Kasumi-1 (cell line): ENCODE data around the gene NCAM1.
A peak's percentile ranks its signal among the peaks of the same experiment; 100 is the strongest.
"Not testable (repeated sequence)": the region's sequence is repeated elsewhere in the genome, so short reads cannot be mapped to it uniquely, and the experiment has no call there.

ENCODE experiments used
- DNase-seq, 2 experiments: peaks; one replicate each; lab custom pipeline; 2025; lab: John Stamatoyannopoulos, UW

Gene NCAM1

DNA sequence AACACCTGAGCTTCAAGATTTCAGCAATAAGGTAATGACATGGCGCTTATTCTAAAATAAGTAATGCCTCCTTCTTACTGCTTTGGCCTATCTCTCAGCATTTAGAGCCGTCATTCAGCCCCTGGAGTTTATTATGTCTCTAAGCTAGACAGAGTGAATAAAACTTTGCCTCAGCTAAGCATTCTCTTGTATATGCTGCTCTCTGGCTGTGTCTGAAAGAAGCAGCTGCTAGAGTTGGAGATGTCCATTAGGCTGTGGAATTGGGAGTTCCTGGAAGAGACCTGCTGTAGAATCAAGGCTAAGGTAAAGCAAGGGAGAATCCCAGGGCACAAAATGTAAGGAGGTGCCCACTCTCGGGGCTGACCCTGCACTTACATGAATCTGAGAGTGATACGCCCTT is 317.7 kb downstream of the NCAM1 start:
- no peak for DNase-seq

- DNase-seq: no peak
Measured at GRCh38 chr11:113279591-113279990, 318.4 kb downstream of the NCAM1 start.

DNA sequence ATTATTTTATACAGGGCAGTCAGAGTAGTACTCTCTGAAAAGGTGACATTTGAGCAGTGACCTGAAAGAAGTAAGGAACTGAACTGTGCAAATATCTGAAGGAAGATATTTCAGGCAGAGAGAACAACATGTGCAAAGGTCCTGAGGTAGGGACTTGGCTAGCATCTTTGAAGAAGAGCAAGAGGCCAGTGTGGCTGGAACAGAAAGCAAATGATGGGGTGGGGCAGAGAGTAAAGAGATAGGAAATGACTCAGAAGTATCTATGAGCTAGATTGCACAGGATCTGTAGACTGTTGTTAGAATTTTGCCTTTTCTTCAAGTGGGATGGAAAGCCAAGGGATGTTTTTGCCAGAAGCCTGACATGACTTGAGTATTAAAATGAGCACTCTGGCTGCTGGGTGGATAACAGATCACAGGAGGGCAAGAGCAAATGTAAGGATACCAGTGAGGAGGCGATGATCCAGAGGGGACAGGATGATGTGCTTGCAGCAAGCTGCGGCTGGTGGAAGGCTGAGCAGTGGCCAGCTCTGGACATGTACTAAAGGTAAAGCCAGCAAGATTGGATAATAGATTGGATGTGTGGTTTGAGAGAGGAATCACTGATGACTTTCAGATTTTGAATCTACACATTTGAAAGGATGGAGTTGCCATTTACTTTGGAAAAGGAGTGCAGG is 320.0 kb downstream of the NCAM1 start:
- no peak for DNase-seq

DNA sequence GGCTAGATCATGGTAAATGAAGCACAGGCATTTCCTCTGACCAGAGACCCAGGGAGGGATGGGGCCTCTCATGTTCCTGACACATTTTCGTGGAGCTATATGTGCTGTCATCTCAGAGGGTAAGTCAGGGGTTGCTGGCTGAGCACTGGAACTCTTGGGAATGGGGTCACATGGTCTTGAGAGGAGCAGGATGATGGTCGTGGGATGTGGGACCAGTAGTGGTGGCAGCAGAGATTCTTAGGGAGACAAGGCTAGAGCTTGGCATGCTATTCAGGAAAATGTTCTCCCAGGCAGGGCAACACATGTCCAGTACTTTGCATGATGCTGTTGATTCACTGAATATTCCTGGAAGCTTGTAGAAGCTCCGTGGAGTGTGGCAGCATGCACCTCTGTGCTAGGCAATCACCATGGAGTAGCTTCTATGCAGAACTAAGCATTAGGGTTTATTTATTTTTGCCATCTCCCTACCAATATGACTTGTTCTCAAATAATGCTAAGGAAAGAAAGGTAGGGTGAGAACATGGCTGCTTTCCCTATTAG is 321.7 kb downstream of the NCAM1 start:
- DNase-seq: no peak

- no peak for DNase-seq
Measured at GRCh38 chr11:113283881-113284280, 322.7 kb downstream of the NCAM1 start.

- no peak for DNase-seq
Measured at GRCh38 chr11:113286009-113286408, 324.8 kb downstream of the NCAM1 start.

DNA sequence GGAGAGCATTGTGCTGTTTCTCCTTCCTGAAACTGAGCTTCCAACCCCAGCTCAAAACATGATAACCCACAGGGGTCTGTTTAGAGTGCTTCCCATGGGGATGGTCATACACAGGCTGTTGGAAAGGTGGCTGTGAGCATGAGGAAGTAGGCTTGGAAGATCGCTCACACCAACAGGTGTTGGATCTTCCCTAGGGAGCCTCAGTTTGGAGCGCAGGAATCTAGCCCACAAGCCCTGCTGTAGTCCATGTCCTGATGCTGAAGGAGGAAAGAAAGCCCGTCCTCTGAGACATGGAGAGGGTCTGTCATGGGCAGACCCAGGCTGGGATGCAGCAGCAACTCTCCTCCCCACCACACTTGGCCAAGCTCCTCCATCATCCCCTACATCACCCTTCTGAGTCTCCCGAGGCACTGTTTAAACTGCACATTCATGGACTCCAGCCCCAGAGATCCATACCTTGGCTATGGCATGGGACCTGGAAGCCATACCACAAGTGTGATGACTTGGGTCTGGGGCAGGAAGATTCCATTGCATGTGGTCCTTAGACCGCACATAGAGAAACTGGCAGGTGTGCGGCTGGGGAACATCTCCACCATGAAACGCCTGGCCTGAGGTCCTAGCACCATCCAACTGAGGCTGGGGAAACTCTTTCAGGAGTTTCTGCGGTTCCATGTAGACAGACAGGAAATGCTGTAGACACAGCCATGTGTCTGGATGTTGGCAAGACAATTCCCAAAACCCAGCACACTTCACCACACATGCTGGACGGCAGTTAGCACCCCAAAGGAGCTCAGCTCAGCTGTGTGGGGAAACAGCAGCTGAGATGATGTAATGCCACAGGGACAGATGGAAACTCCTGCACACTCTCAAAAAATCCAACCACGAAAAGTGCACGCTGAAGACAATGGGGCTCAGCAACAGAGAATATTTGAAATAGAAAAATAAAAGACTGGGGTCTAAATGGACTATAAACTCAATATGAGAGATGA is 325.6 kb downstream of the NCAM1 start:
- no peak for DNase-seq

- no peak for DNase-seq
Measured at GRCh38 chr11:113287801-113288200, 326.6 kb downstream of the NCAM1 start.

GRCh38 chr11:113288286-113288863 is 327.2 kb downstream of the NCAM1 start:
- DNase-seq: no peak

DNA sequence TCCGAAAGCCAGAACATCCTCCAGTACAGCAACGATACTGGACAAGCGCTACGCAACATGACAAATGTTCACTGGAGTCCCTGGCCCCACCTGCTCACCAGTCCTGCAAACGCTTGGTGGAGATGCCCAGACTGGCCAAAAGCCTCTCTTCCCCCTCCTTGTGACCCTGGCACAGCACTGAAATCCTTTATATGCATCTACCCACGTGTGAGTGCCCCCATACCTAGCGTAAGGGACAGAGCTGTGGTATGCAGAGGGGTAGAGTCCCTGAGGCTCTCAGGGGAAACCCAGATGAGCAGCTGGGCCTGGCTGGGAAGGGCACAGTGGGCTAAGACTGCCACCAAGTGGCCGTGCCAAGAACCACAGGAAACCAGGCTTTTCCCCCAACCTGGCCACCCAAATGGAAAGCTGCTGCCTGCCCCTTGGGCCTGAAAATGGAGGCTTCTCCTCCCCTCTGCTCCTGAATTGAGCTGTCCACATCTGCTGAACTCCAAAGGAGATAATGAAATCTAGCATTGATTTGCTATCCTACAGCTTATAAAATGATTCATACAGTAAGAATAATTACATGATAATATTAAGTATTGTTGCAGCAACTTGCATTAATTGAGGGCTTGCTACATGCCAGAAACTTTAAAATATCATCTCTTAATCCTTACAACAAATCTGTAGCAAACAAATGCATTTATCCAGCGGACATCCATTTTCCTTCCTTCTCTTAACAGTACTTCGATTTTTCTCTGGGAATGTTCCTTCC is 328.4 kb downstream of the NCAM1 start:
- peak; percentile 15 to 38 for DNase-seq

DNA sequence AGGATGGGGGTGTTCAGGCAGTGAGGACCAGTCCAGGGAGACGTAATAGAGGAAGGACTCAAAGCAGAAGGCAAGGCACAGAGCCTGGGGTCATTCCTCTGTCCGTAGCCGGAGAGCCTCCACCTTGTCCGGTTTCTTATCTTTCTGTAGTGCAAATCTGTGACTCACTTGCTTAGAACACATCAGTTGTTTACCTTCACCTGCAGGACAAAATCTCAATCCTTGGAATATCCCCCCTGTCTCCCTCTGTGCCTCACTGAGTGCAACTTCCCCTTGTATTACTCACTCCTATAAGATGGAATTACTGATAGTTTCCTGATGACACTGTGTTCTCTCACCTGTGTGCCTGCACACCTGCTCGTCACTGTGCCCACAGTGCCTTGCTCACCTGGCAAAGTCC is 332.7 kb downstream of the NCAM1 start:
- DNase-seq: no peak

DNA sequence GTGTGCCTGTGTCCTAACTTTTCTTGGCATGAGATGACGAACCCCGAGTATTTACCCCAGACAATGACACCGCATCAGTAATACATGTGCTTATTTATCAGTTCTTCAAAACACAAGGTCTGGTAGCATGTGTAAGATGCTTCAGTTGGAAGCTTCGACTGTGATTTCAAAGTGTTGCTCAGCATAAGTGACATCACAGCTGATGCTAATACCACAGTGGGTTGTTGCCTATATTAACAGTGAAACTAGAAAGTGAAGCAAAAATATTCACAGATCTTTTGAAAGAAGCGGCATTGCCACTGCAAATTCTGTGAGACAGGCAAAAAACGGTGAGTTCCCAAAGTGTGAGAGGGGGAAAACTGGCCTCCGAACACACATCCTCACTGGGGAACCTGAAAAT is 334.8 kb downstream of the NCAM1 start:
- no peak for DNase-seq

DNA sequence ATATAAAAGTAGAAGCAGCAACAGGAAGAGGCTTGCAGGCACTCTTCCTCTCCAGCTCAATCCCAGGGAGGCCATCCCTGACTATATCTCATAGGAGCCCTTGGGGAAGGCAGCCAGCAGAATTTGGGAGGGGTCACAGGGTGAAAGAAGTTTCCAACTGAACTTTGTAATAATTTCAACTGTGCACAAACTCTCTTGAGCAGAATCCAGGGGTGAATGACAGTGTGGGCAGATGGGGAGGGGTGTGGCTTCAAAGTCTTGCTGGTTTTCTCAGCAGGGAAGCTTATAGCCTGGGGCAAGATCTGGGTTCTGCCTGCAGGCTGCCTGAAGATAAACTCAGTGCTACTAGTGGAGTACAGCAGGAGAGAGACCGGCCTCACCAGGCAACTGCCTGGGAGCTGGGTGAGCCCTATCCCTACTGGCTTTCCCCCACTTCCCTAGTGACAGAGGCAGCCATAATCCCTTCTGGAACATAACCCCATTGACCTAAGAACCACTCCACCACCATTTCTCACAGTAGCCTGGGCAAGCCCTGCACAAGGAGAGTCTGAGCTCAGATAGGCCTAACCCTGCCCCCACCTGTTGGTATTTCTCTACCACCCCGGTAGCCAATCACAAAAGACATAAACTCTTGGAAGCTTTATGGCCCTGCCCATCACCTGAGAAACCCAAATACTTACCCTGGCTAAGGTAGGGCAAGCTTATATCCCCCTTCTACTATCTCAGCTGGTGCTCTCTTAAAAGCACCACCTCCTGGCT is 335.4 kb downstream of the NCAM1 start:
- DNase-seq: no peak

- DNase-seq: not testable (repeated sequence)
Measured at GRCh38 chr11:113298496-113298895, 337.3 kb downstream of the NCAM1 start.

DNA sequence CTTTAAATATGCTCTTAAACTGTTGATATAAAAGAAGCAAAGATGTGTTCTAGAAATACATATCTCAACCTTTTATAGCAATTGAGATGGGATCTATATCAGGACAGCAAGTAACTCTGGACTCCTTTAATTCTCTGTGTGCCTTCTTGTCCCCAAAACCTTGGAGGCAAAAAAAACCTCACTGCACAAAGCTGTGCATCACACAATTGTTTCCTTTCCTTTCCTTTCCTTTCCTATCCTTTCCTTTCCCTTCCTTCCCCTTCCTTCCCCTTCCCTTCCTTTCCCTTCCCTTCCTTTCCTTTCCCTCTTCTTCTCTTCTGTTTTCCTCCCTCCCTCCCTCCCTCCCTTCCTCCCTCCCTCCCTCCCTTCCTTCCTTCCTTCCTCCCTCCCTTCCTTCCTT is 343.7 kb downstream of the NCAM1 start:
- DNase-seq: no peak

DNA sequence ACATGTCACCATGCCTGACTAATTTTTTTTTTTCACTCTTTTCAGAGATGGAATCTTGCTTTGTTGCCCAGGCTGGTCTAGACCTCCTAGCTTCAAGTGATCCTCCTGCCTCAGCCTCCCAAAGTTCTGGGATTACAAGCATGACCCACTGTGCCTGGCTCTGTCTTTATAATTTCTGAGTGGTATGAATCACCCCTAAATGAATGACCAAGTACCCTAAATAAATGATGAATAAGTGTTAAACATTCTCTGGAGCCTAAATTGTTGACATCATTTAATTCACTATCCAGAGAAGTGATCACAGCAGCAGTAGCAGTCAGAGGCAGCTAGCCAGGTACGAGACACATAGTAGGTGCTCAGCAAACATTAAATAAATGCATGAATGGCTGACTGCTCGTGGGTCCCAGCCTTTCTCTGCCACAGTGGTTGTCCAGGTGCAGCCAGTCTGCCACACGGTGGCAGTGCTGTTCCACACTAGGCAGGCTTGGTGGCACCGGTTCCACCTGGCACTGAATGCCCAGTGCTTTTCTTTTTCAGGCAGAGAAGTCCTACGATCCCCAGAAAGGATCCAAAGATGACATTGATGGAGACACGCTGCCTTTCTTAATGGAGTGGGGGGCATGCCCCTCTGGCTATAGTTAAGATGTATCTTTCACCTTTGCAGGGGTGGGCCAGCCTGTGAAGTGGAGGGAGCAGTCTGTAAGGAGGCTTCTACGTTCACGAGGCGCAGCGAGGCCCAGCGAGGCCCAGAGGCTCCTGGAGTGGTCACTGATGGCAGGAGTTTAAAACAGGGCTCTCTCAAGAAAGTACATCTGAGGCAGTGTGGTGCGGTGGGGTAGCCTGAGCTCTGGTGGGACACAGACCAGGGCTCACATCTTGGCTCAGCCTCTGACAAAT is 344.5 kb downstream of the NCAM1 start:
- peak in 1 of 2 experiments; percentile 7 for DNase-seq

DNA sequence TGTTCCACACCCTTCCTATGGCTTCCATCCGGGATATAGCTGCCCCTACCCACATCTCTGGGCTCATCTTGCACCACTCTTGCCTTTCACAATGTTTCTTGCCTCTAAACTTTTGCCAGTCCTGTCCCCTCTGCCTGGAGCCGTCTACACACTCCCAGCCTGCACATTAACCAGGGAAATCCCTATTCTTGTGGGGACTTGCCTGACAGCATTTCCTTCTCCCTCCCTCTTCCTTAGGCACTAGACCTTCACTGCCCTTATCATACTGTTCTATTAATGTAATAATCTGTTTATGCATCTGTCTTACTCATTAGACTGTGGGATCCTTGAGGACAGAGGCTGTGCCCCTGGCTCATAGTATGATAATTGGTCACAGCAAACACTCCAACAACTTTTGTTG is 347.4 kb downstream of the NCAM1 start:
- no peak for DNase-seq

- DNase-seq: no peak
Measured at GRCh38 chr11:113311536-113311935, 350.3 kb downstream of the NCAM1 start.

DNA sequence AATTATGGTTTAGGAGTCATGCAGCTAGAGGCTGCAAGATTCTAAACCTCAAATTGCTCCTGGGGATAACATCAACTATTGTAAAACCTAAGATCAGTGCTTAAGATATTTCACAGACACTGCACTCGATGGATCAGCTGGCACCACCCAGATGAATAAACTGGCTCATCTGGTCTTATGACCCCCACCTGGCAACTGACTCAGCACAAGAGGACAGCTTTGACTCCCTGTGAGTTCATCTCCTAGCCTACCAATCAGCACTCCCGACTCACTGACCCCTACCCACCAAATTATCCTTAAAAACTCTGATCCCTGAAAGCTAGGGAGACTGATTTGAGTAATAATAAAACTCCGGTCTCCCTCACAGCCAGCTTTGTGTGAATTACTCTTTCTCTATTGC is 352.4 kb downstream of the NCAM1 start:
- no peak for DNase-seq

- no peak for DNase-seq
Measured at GRCh38 chr11:113314065-113314388, 352.8 kb downstream of the NCAM1 start.
